Activated naive CD4-positive, alpha-beta T cell treated with anti-CD3 and anti-CD28 coated beads, Interleukin-2, amount 50 U/mL, for 72 hours (primary cell): ENCODE data around the gene IL24. TPM values are rescaled to one million over a fixed set of nuclear protein-coding genes. Genes with fewer than 3 reads are reported as not detected.

Source experiments
- ATAC-seq, 2 donors: fragments of 150-1000 bp; cut with Tn5 transposase; 2 replicates each; pipeline ENCODE4 v1.10.0; 2021; ENCODE audit warnings: mild to moderate bottlenecking in 2 of 2, moderate library complexity in 2 of 2
- DNase-seq, 2 donors: peaks; one replicate each; pipeline ENCODE4 v3.0.0; 2021 to 2022; ENCODE audit warnings: low spot score in 2 of 2
- H3K27ac Mint-ChIP-seq, 2 donors: one replicate each; pipeline ENCODE4 v1.8.0; 2022; ENCODE audit warnings: mild to moderate bottlenecking in 2 of 2, mixed read lengths in 2 of 2
- H3K36me3 Mint-ChIP-seq, 2 donors: one replicate each; pipeline ENCODE4 v1.8.0; 2022; ENCODE audit warnings: mixed read lengths in 2 of 2
- H3K9me3 Mint-ChIP-seq, 2 donors: one replicate each; pipeline ENCODE4 v1.8.0; 2022; ENCODE audit warnings: mixed read lengths in 2 of 2
- total RNA-seq, 2 donors: library from RNA; stranded (reverse); gene quantifications; one replicate each; pipeline ENCODE4 v1.2.3, GENCODE V29; 2022

Gene IL24
- total RNA-seq, 2 donors from 2014 or later, result 19.0 to 22.2 TPM

DNA sequence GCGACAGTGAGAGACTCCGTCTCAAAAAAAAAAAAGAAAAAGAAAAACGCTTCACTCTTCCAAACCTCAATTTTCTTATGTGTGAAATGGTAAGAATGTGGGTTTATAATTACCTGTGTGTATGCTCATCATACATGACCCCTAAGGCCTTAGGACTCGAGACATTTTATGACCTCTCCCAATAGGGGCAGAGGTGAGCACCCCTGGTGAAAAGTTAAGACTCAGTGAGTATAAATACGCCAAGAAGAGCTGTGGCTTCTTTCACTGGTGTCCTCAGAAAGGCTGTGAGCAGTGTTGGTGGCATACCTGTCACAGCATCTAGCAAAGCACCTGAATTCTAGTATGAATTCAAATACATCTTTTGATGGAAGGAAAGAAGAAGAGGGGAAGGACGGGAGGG, 32.3 kb downstream of the IL24 start:
- Mint-ChIP-seq H3K27ac (peak overlapping the region; percentile 73 to 93), H3K36me3 (no peaks in the 10 kb centered on the region), H3K9me3 (no peaks in the 10 kb centered on the region)
- DNase-seq, result no peak
- ATAC-seq, result no peak

DNA sequence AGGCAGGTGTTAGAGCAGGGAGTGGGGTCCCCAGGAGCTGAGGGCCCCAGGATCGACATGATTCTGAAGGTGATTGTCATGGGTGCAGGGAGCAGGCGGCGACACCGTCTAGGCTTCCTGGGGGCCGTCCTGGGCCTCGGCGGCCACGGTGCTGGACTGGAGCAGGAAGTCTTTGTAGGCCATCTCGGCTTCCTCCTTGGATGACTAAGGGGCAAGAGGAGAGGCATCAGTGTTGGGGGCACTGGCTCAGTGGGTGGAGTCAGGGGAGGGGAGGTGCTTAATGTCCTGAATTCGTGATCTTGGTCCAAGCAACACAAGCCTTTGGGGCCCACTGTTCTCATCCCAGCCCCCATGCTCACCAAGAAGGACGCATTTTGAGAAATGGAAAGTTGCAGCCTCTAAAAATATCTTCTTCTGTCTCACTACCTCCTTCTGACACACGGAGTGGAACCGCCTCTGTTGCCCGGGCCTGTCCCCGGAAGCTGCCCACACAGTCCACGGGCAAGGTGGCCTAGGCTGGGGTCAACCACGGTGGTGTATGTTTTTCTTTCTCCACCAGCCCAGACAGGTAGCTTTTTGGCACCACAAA, 33.1 kb downstream of the IL24 start:
- ATAC-seq, result peak; percentile 20 to 78
- no peak for DNase-seq

DNA sequence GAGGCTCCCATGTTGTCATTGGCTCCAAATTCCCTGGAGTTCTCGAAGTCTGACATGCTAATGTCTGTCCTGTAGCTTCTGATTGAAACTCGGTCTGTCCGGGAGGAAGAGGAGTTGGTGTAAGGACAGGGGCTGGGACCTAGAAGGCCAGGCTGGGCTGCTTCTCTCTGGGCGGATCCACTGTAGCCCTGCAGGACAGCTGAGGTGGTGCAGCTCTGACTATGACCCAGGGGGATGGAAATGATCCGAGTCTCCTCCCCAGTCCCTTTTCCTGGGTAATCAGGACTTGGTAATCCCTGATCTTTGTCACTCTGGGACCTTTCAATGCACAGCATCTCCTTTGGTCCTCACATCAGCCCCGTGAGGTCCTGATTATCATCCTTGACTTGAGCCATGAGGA, 34.5 kb downstream of the IL24 start:
- peak overlapping the region in 1 of 2 donors; percentile 29 for H3K27ac Mint-ChIP-seq

More for the DNA sequence above, 33.1 kb downstream of the IL24 start:
- peak overlapping the region; percentile 72 to 93 for H3K27ac Mint-ChIP-seq
- no peaks in the 10 kb centered on the region for H3K9me3 Mint-ChIP-seq
- no peaks in the 10 kb centered on the region for H3K36me3 Mint-ChIP-seq

DNA sequence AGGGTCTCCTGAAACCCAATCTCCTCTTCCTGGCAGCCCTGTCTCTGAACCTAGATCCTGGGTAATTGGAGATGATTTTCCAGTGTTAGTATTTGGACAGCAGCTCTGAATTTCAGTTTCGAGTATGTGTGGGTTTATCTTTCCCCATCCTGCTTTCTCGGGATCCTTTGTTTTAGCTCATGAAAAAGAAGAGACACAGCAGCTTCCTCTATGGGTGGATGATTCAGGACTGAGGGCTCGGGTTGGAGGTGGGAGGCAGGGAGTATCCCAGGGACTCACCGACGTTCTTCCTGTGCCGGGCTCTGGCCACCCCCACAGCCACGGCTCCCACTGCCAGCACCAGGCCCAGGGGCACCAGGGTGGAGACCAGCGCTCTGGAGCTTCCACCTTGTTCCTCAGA, 34.9 kb downstream of the IL24 start:
- DNase-seq (no peak), ATAC-seq (no peak)
- H3K36me3 Mint-ChIP-seq, result no peaks in the 10 kb centered on the region
- no peak overlapping the region for H3K27ac Mint-ChIP-seq
- H3K9me3 Mint-ChIP-seq, result no peaks in the 10 kb centered on the region

More for the DNA sequence above, 34.5 kb downstream of the IL24 start:
- Mint-ChIP-seq H3K36me3 (no peaks in the 10 kb centered on the region), H3K9me3 (no peaks in the 10 kb centered on the region)
- DNase-seq (no peak), ATAC-seq (no peak)

DNA sequence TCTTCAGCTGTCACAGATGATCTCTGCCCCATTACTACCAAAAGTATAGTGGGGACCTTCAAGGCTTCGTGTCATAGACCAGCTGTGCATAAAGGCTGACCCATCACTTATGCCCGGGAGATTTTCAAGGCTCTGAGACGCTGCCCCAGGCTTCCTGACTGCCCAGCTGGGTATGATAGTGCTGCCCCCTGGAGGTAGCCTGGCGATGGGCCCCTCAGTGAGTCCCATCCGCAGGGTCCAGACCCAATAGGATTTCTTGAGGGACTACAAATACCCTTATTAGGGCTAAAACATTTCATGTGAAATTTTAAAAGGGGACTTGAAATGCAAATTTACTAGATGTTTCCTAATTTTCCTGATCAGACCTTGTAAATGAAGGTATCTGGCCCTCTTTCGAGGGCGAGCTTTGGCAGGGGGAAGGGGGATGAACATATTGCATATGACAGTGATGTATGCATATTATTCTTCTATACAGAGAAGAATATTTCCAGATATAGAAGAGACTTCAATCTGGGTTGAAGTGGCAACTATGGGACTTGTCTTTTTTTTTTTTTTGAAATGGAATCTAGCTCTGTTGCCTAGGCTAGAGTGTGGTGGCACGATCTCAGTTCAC, 36.2 kb downstream of the IL24 start:
- ATAC-seq (peak; percentile 65 to 78), DNase-seq (peak; percentile 66 to 80)
- Mint-ChIP-seq H3K9me3 (no peaks in the 10 kb centered on the region), H3K27ac (no peak overlapping the region), H3K36me3 (no peaks in the 10 kb centered on the region)

DNA sequence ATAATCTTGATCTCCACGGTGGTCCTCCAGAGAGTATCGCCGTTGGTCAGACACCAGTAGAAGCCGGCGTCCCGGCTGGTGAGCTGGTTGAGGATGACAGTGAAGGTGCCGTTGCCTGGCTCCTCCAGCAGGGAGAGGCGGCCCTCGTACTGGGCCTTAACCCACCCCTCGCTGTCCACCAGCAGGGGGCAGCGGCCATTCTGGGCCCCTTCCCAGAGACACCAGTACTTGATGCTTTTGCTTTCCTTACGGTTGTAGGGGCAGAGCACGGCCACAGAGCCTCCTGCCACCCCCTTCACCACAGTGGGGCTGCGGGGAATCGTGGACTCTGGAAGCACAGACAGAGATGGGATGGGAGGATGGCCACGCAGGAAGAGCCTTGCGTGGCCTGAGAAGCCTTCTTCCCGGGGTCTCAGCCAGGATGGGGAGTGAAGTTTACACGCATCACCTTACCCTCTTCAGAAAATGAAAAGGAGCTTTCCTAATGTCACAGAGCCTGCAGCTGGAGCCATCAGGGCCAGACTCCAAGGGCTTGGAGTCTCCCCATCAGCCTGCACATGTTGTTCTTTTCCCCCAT, 38.3 kb downstream of the IL24 start:
- peak in 1 of 2 donors; percentile 76 for DNase-seq
- no peaks in the 10 kb centered on the region for H3K9me3 Mint-ChIP-seq
- no peaks in the 10 kb centered on the region for H3K36me3 Mint-ChIP-seq
- ATAC-seq, result peak; percentile 55 to 87
- H3K27ac Mint-ChIP-seq, result no peak overlapping the region

DNA sequence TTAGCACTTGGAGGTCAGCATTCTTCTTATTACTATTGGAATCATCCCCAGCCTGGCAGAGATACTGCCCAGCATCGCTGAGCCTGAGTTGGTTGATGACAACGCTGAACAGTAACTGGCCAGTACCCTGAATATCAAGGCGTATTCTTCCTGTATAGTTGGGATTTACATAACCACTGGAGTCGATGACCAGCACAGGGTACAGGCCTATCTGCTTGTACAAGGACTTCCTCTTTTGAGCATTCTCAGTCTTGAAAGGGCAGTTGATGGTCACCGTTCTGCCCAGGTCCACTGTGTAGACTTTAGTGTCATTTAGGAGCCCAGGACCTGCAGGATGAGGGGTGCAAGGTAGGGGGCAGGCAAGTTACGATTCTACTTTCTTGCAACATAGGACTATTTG, 40.2 kb downstream of the IL24 start:
- no peak for ATAC-seq
- Mint-ChIP-seq H3K9me3 (no peaks in the 10 kb centered on the region), H3K27ac (no peak overlapping the region), H3K36me3 (no peaks in the 10 kb centered on the region)
- DNase-seq, result no peak

DNA sequence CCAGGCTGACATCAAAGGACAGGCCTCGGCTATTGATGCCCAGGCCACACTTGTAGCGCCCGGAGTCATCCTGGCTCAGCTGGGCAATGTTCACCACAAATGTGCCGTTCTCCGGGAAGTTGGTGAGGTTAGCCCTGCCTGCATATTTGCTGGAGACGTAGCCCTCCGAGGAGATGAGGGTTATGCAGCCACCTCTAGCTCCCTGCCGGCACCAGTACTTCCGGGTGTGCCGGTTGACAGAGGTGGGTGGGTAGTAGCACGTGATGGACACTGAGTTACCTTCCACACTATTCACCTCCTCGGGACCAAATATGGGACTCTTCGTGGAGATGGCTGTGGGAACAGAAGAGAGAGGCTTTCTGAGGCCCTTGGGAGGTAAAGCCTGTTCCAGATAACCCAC, 41.9 kb downstream of the IL24 start:
- H3K9me3 Mint-ChIP-seq, result no peaks in the 10 kb centered on the region
- peak overlapping the region in 1 of 2 donors; percentile 65 for H3K27ac Mint-ChIP-seq
- ATAC-seq, result no peak
- H3K36me3 Mint-ChIP-seq, result no peaks in the 10 kb centered on the region
- DNase-seq, result no peak

DNA sequence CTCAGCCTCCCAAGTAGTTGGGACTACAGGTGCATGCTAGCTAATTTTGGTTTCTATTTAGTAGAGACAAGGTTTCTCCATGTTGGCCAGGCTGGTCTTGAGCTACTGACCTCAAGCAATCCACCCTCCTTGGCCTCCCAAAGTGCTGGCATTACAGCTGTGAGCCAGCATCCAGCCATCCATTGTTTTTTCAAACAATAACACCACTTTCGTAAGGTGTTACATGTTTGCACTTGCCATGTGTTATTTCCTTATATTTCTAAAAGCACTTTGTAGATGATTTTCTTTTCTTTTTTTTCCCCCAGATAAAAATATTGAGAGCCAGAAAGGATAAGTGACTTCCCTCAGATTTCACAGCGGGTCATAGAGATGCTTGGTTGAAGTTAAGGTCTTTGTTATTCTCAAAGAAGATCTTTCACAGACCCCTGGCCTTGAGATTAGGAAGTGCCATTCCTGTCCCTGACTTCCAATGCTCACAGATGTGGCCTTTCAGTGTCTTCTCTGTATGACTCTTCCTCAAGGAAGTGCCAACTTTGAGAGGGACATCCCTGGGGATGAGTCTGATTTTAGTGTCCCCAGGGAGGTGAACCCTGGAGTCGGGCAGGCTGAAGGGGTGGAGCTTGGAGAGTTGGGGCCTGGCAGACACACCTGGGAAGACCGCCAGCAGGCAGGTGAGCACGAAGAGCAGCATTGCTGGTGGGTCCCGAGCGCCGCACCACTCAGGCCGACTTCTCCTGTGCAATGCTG, 42.8 kb downstream of the IL24 start:
- ATAC-seq (no peak), DNase-seq (no peak)
- H3K27ac Mint-ChIP-seq, result peak overlapping the region in 1 of 2 donors; percentile 7
- H3K9me3 Mint-ChIP-seq, result no peaks in the 10 kb centered on the region
- H3K36me3 Mint-ChIP-seq, result no peaks in the 10 kb centered on the region

DNA sequence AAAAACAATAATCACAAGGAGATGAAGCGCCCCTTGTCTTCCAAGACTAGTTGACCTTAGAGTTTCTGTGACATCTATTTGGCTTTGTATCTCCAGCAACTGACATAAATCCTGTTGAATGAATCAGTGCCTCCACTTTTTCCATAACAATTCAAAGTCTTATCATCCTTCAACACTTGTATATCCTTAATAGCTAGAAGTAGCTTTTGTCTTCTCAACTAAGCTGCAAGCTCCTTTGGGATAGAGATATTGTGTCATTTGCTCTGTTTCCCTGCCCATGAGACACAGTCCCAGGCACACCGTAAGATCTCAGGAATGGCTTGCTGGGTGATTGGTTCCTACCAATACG, 43.3 kb downstream of the IL24 start:
- DNase-seq (no peak), ATAC-seq (no peak)
- Mint-ChIP-seq H3K36me3 (no peaks in the 10 kb centered on the region), H3K9me3 (no peaks in the 10 kb centered on the region), H3K27ac (no peak overlapping the region)

DNA sequence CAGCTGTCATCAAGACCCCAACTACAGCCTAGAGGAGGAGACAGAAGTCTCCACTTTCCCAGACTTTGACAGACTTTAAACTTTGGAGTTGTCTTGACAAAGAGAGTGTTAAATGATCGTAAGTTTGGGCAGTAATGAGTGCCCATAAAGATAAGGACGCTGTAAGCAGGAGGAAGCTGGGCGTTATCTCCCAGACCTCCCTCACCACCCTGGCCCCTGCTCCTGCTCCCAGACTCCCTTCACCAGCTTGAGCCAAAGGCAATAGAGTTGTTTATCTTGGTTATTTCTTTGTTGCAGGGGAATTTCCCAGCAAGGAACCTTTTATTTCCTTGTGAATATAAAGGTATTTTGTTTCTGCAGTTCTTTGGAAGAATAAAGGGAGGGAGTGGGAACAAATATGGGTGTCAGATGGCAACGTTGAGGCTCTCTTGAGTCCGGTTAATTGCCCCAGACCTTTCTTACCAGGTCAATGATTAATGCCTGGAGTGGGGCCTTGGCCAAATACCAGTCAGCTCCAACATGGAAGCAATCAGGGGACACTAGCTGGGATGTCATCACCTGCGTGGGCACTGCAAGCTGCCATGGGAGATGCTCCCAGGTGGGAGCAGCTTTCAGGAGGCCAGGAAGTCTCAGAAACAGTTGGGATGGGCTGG, 44.6 kb downstream of the IL24 start:
- ATAC-seq (no peak), DNase-seq (no peak)
- no peaks in the 10 kb centered on the region for H3K36me3 Mint-ChIP-seq
- no peak overlapping the region for H3K27ac Mint-ChIP-seq
- H3K9me3 Mint-ChIP-seq, result no peaks in the 10 kb centered on the region

DNA sequence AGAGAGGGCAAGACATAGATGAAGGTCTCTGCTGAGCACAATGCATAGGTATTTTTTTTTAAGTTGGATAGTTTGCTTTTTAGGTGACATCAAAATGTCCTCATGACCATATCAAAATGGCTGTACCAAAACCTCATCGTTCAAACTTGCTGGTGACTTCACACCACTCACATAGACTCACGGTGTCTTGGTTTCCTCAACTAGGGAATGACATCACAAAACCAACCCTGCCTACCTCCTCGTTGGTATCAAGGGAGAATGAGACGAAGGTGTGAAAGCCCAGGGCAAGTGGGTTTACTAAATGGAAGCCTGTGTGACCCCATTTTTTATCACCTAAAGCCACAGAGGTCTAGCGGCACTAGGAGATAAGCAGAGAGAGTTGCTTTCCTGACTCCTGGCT, 47.5 kb downstream of the IL24 start:
- no peaks in the 10 kb centered on the region for H3K9me3 Mint-ChIP-seq
- ATAC-seq (no peak), DNase-seq (no peak)
- H3K27ac Mint-ChIP-seq, result no peak overlapping the region
- no peaks in the 10 kb centered on the region for H3K36me3 Mint-ChIP-seq

DNA sequence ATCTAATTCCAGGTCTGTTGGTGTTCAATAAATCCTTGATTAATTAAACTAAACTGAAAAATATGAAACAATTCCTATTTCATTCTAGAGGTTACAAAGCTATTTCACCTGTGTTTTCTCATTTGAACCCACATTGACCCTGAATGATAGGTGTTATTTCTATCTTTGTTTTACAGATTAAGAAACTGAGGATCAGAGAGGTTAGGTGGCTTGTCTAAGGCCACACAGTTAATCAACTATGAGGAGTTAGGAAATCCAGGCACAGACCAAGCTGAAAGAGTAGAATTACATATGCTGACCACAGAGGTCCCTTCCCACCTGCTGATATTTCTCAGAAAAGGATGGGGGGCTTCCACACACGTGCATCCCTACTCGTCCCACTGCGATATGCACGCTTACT, 48.5 kb downstream of the IL24 start:
- no peak overlapping the region for H3K27ac Mint-ChIP-seq
- no peaks in the 10 kb centered on the region for H3K36me3 Mint-ChIP-seq
- no peaks in the 10 kb centered on the region for H3K9me3 Mint-ChIP-seq
- ATAC-seq (no peak), DNase-seq (no peak)

DNA sequence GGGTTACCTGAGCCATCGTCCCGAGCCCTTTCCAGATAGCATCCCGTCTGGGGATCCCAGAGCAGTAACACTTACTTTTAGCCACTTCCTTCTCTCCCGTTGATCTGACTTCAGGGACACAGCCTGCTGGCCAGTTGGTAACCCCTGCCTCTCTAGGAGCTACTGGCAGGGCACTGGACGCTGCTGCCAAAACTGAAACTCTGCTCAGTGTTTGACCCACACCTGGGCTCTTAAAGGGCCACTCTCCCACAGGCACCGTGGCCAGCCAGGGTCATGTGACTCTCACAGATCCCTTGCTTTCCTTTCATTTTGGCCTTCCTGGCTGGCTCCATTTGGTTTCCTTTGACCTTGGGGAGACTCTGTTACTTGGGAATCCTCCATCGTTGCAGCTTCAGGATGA, 49.0 kb downstream of the IL24 start, which contains the start of gene PIGR:
Gene PIGR, minus strand, starts transcription at position 206 of the 400 bp plus-strand sequence. CDS start 5,935 bp downstream, outside the sequence.
- H3K36me3 Mint-ChIP-seq, result no peaks in the 10 kb centered on the region
- ATAC-seq (no peak), DNase-seq (no peak)
- no peak within 1 kb of the TSS for H3K27ac Mint-ChIP-seq
- no peaks in the 10 kb centered on the region for H3K9me3 Mint-ChIP-seq

DNA sequence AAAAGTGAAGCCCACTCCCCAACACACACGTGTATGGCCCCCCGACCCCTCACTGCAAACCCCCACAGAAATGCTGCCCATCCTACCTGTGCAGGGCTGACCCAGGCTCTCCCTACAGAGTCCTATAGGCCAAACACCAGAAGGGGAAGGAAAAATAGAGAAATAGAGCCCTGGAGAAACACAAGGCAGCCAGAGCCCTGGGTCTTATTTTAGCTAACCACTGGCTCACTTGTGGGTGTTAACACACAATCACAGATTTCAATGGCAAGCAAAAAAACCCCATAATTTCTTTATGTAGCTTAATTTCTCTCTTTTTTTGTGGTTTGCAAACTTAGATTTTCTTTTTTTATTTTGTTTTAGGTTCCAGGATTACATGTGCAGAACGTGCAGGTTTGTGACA, 50.0 kb downstream of the IL24 start:
- Mint-ChIP-seq H3K36me3 (no peaks in the 10 kb centered on the region), H3K9me3 (no peaks in the 10 kb centered on the region), H3K27ac (no peak overlapping the region)
- ATAC-seq (no peak), DNase-seq (no peak)

DNA sequence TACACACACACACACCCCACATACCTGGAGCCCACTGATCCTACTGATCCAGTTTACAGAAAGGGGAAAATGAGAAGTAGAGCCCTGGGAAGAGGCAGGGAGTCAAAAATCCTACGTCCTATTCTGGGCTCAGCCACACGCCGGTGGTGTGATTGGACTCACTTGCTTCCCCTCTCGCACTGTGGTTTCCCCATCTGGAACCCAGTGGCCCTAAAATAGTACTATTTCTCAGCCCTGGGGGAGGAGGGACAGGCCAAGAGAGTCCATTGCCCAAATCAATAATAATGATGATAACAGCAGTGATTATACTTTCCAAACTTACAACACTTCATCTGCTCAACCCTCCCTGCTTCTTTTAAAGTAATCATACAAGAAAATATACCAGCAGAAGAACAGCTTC, 52.0 kb downstream of the IL24 start:
- H3K36me3 Mint-ChIP-seq, result no peaks in the 10 kb centered on the region

DNA sequence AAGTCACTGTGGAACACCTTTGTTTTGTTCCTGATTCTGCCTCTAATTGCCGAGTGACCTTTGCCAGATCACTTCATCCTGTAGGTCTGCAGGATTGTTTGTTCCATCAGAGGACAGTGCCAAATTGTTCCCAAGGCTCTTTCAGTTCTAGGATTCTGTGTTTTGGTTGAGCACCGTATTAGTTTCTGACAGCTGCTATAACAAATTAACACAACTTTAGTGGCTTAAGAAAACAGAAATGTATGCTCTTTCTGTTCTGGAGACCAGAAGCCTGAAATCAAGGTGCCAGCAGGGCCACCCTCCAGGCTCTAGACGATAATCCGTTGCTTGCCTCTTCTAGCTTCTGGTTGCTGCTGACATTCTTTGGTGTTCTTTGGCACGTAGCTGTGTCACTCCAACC, 52.4 kb downstream of the IL24 start:
- Mint-ChIP-seq H3K9me3 (no peaks in the 10 kb centered on the region), H3K36me3 (no peaks in the 10 kb centered on the region), H3K27ac (no peak overlapping the region)
- ATAC-seq, result no peak
- DNase-seq, result no peak

More for the DNA sequence above, 52.0 kb downstream of the IL24 start:
- ATAC-seq, result no peak
- DNase-seq, result no peak
- Mint-ChIP-seq H3K27ac (no peak overlapping the region), H3K9me3 (no peaks in the 10 kb centered on the region)
